GM03348 (cell line): ENCODE results near the gene NUP214.

Experiments
- DNase-seq: peaks from one replicate; pipeline ENCODE4 v3.0.0; 2012; ENCODE audit warnings: low spot score

NUP214 gene

GRCh38 chr9:131277287-131277909, 152.0 kb downstream of the NUP214 start:
- DNase-seq: peak; percentile 34

DNA sequence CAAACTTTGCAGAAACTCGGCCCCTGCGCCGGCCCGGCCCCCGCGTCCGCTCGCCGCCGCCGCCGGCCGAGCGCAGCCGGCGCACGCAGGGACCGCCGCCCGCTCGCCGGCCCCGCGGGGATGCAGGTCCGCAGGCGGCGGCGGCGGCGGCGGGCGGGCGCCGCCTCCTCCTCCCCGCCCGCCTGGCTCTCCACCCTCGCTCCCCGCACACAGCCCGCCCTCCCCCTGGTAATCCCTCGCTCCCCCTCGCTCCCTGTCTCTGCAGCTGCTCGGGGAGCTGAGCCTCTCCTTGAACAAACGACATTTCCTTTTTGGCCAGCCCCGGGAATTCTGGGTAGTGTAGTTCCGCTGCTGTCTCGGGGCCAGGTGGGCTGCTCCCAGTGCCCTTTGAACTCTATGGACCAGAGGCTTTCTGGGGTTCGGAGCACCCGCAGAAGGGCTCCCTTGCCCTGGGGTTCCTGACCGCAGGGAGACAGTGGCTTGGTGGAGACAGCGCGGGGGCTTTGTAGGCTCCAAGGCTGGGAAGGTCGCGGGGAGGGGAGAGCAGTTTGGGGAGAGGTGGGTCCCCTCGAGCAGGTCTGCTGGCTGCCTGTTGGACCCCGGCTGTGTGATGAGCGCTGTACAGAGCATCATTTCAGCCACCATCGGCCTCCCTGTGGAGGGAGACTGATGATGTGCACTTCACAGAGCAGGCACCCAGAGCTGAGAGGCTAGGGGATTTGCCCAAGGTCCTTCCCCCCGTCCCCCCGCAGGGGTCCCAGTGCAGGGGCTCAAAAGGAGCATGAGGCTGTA, 152.7 kb downstream of the NUP214 start:
- DNase-seq: peak; percentile 96

- no peak for DNase-seq
Measured at GRCh38 chr9:131278702-131279111, 153.3 kb downstream of the NUP214 start.

GRCh38 chr9:131279196-131279862, 153.9 kb downstream of the NUP214 start:
- no peak for DNase-seq

DNA sequence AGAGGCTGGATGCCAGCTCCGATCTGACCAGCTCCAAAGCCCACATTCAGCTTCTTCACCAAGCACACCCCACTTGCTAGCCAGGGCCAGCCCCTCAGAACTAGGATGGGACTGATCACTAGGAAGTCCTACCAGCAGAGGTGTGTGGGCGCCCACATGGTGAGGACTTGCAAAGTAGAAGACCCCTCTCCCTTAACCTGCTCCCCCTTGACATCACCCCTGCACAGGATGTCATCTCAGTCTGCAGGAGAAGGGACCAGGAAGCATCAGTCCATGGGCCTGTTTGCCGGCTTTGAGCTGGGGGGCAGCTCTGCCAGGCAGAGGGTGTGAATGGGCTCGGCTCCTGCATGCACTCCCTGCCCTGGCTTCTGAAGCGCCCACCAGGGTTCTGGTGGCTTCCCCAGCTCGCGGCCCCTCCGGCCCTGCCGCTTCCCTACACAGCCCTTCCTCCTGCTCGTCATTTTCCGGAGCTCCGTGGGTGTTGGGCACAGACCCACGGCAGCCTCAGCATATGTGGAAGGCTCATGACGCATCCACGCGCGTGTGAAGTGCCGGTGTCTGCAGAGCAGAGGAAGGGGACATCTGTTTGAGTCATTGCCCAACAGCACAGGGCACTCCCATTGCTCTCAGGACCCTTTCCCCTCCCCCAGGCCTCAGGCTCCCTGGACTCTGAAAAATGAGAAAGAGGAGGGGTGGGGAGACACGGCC, 154.6 kb downstream of the NUP214 start:
- DNase-seq: no peak

DNA sequence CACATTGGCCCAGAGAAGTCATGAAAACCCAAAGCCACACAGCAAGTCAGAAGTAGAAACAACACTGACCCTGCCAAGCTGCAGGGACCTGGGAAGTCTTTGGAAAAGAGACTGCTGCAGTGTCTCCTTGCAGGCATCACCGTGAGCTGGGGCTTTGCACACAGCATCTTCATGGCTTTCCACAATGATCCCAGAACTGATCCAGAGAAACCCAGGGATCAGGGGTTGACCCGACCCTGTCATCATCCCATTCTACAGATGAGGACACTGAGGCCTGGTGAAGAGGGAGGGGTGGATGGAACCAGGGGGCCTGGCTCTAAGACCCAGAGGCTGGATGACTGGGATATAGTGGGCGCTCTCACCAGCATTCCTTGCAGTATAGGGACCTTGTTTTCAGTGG, 155.3 kb downstream of the NUP214 start:
- DNase-seq: no peak

GRCh38 chr9:131281119-131281965, 156.0 kb downstream of the NUP214 start:
- DNase-seq: no peak

- no peak for DNase-seq
Measured at GRCh38 chr9:131282175-131282574, 156.8 kb downstream of the NUP214 start.

DNA sequence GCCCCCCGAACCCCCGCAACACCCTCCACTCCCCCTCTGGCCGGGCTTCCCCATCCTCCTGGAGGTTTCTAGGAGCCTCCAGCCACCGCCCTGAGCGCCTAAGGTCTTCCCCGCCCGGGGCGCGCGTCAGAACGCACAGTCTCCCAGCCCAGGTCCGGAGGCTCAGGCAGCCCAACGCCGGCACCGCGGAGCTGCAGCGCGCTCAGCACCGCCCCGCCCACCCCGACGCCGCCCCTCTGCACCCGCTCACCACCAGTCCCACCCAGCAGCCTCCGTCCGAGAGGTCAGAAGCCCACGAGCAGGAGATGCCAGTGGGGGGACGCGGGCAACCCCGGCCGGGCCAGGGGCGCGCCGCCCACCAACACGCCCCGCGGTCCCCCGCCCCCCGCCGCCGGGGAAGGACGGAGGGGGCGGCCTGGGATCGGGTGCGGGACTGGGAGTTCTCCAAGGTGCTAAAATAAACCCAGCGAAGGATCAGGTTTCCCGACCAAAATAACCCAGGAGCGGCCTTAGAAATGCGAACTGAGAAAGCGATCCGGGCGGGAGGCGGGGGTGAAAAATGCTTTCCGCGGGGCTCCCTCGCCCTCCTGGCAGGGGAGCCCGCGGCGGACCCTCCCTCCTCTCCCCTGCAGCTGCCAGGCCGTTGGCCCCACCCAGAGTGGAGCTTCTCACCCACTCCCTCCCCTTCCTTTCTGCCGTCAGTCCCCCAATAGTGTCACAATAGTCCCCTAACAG, 157.5 kb downstream of the NUP214 start:
- peak; percentile 48 for DNase-seq
